Keratinocyte (primary cell): ENCODE data around the gene SLC17A2. TPM values are rescaled to one million over a fixed set of nuclear protein-coding genes. Genes with fewer than 3 reads are reported as not detected.

Source experiments
- DNase-seq: peaks from one replicate; pipeline ENCODE4 v3.0.0-alpha.2; 2011; ENCODE audit warnings: low read depth, missing footprints, low spot score
- FAIRE-seq: peaks from 2 replicates; lab custom pipeline; 2011; peaks lifted over from hg19 to GRCh38; lab: Jason Lieb, UNC
- H2AFZ ChIP-seq: 2 replicates; pipeline ENCODE4 v1.6.0; 2012; ENCODE audit warnings: low read length, control low read depth, inconsistent platforms; ENCODE audit not compliant: control insufficient read depth
- H3K27ac ChIP-seq: 2 replicates; pipeline ENCODE4 v1.5.1; 2011; ENCODE audit warnings: low read length; ENCODE audit not compliant: control insufficient read depth, insufficient read depth
- H3K27me3 ChIP-seq: 3 replicates; pipeline ENCODE4 v1.6.0; 2011; ENCODE audit warnings: low read length; ENCODE audit not compliant: control insufficient read depth, insufficient read depth; ENCODE audit errors: extremely low read depth
- H3K36me3 ChIP-seq, 2 experiments: 2 replicates in 1 of 2; 3 replicates in 1 of 2; pipeline ENCODE4 v1.5.1; 2011; ENCODE audit warnings: low read length in 2 of 2, mild to moderate bottlenecking in 1 of 2; ENCODE audit not compliant: control insufficient read depth in 2 of 2, insufficient read depth in 2 of 2; ENCODE audit errors: extremely low read depth in 1 of 2
- H3K4me1 ChIP-seq: 3 replicates; pipeline ENCODE4 v1.5.1; 2011; ENCODE audit warnings: low read length; ENCODE audit not compliant: control insufficient read depth, insufficient read depth; ENCODE audit errors: extremely low read depth
- H3K4me2 ChIP-seq: 3 replicates; pipeline ENCODE4 v1.6.0; 2011; ENCODE audit warnings: low read depth, low read length; ENCODE audit not compliant: control insufficient read depth, insufficient read depth; ENCODE audit errors: extremely low read depth
- H3K4me3 ChIP-seq, 3 experiments: fragments of 200-600 bp in 1 of 3; sonication (generic) in 1 of 3; 2 replicates in 2 of 3; 3 replicates in 1 of 3; pipeline ENCODE4 v1.5.1; 2011 to 2016; ENCODE audit warnings: low read length in 3 of 3, mild to moderate bottlenecking in 3 of 3, control low read depth in 2 of 3, inconsistent platforms in 1 of 3, low read depth in 1 of 3, mixed read lengths in 1 of 3, mixed run types in 1 of 3, moderate library complexity in 1 of 3; ENCODE audit not compliant: control insufficient read depth in 2 of 3, insufficient read depth in 2 of 3; ENCODE audit errors: extremely low read depth in 1 of 3
- H3K79me2 ChIP-seq: 2 replicates; pipeline ENCODE4 v1.6.0; 2012; ENCODE audit warnings: low read length; ENCODE audit not compliant: control insufficient read depth, insufficient read depth
- H3K9ac ChIP-seq: 3 replicates; pipeline ENCODE4 v1.6.0; 2011; ENCODE audit warnings: low read length; ENCODE audit not compliant: control insufficient read depth, insufficient read depth; ENCODE audit errors: extremely low read depth
- H3K9me1 ChIP-seq: 3 replicates; pipeline ENCODE4 v1.6.0; 2011; ENCODE audit warnings: low read length; ENCODE audit not compliant: control insufficient read depth, insufficient read depth; ENCODE audit errors: extremely low read depth
- H3K9me3 ChIP-seq: 2 replicates; pipeline ENCODE4 v1.5.1; 2012; ENCODE audit warnings: low read depth, low read length; ENCODE audit not compliant: control insufficient read depth
- H4K20me1 ChIP-seq: 3 replicates; pipeline ENCODE4 v1.6.0; 2011; ENCODE audit warnings: low read length; ENCODE audit not compliant: control insufficient read depth, insufficient read depth; ENCODE audit errors: extremely low read depth
- CTCF ChIP-seq, 3 experiments: IDR thresholded peaks in 1 of 3; conservative IDR thresholded peaks in 1 of 3; optimal IDR thresholded peaks in 1 of 3; 2 replicates in 2 of 3; 3 replicates in 1 of 3; pipeline versions ENCODE3 to v1.5.1; 2011; ENCODE audit warnings: low read length in 3 of 3, mild to moderate bottlenecking in 3 of 3, moderate library complexity in 2 of 3, control low read depth in 1 of 3, inconsistent platforms in 1 of 3; ENCODE audit not compliant: insufficient read depth in 2 of 3; ENCODE audit errors: extremely low read depth in 1 of 3
- EZH2 ChIP-seq: IDR thresholded peaks from one replicate; pipeline ENCODE4 v1.6.1; 2012; ENCODE audit warnings: inconsistent platforms, mild to moderate bottlenecking, low read length, moderate library complexity
- dilution Hi-C: fragments of 300-500 bp; cut with MboI; formaldehyde crosslinking; loops from one replicate; pipeline ENCODE4 v1.7.0; 2020; ENCODE audit warnings: low sequenced_read_pairs; ENCODE audit not compliant: extremely low pct_ligation_motif_present
- polyA plus RNA-seq, 5 experiments: library from polyadenylated mRNA; depleted of rRNA in 3 of 5; stranded (reverse) in 3 of 5; stranded (forward) in 1 of 5; unstranded in 1 of 5; fragments of >200 nt; gene quantifications; 1 replicate in 1 of 5; 2 replicates in 3 of 5; 3 replicates in 1 of 5; pipeline versions ENCODE4 v1.2.1 to v1.2.3, GENCODE V29; 2011 to 2012; ENCODE audit warnings: missing spikeins in 2 of 5, low read depth in 1 of 5, low replicate concordance in 1 of 5

Gene SLC17A2
- polyA plus RNA-seq, 1 donor (not counting 4 experiments of a cell fraction or from before 2014, with no cell fraction given), result not detected

GRCh38 chr6:25944688-25945574 lies 14.4 kb upstream of the SLC17A2 start:
- Histone ChIP-seq H3K36me3 (no peaks in the 10 kb centered on the region), H3K9me1 (no peaks in the 10 kb centered on the region), H2AFZ (no peak overlapping the region), H3K79me2 (no peaks in the 10 kb centered on the region), H3K4me2 (no peak overlapping the region), H3K27me3 (no peaks in the 10 kb centered on the region), H3K27ac (no peak overlapping the region), H3K4me3 (no peak overlapping the region), H4K20me1 (no peaks in the 10 kb centered on the region), H3K9ac (no peak overlapping the region), H3K4me1 (no peaks in the 10 kb centered on the region), H3K9me3 (no peaks in the 10 kb centered on the region)
- DNase-seq (no peak), FAIRE-seq (no peak)
- TF ChIP-seq CTCF (optimal IDR thresholded peaks at IDR 0.05 in 1 of 3, IDR thresholded peaks at IDR 0.05 in 1 of 3, conservative IDR thresholded peaks at IDR 0.05 in 1 of 3; ENCODE audit: extremely low read depth in 1 of 3, insufficient read depth in 2 of 3, low read length in 3 of 3) (no peak), EZH2 (no peak)
- dilution Hi-C loops, result no loop called here

GRCh38 chr6:25943887-25944286 lies 13.4 kb upstream of the SLC17A2 start:
- Histone ChIP-seq H3K9me3 (no peaks in the 10 kb centered on the region), H3K9me1 (no peaks in the 10 kb centered on the region), H3K4me2 (no peak overlapping the region), H3K4me1 (no peaks in the 10 kb centered on the region), H4K20me1 (no peaks in the 10 kb centered on the region), H3K4me3 (no peak overlapping the region), H2AFZ (no peak overlapping the region), H3K79me2 (no peaks in the 10 kb centered on the region), H3K27ac (no peak overlapping the region), H3K27me3 (no peaks in the 10 kb centered on the region), H3K9ac (no peak overlapping the region), H3K36me3 (no peaks in the 10 kb centered on the region)
- dilution Hi-C loops, result no loop called here
- FAIRE-seq, result no peak
- no peak for DNase-seq
- no peak for TF ChIP-seq CTCF (optimal IDR thresholded peaks at IDR 0.05 in 1 of 3, IDR thresholded peaks at IDR 0.05 in 1 of 3, conservative IDR thresholded peaks at IDR 0.05 in 1 of 3; ENCODE audit: extremely low read depth in 1 of 3, insufficient read depth in 2 of 3, low read length in 3 of 3)
- no peak for TF ChIP-seq EZH2
